Hepatic stellate cell (primary cell): ENCODE measurements around the gene CDKN1A.
"Not testable (repeated sequence)": the region's sequence is repeated elsewhere in the genome, so short reads cannot be mapped to it uniquely, and the experiment has no call there.

Source experiments
- DNase-seq: peaks from one replicate; pipeline ENCODE4 v3.0.0; 2011; ENCODE audit warnings: low spot score

CDKN1A gene

DNA sequence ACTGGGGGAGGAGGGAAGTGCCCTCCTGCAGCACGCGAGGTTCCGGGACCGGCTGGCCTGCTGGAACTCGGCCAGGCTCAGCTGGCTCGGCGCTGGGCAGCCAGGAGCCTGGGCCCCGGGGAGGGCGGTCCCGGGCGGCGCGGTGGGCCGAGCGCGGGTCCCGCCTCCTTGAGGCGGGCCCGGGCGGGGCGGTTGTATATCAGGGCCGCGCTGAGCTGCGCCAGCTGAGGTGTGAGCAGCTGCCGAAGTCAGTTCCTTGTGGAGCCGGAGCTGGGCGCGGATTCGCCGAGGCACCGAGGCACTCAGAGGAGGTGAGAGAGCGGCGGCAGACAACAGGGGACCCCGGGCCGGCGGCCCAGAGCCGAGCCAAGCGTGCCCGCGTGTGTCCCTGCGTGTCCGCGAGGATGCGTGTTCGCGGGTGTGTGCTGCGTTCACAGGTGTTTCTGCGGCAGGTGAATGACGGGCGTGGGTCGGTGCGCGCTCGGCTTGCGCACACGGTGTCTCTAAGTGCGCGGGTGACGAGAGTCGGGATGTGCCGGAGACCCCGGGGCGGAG, at the start of gene CDKN1A:
Gene CDKN1A, plus strand, starts transcription at position 227 of the 555 bp plus-strand sequence. CDS start 5,388 bp downstream, outside the sequence.
- DNase-seq: peak; percentile 87

DNA sequence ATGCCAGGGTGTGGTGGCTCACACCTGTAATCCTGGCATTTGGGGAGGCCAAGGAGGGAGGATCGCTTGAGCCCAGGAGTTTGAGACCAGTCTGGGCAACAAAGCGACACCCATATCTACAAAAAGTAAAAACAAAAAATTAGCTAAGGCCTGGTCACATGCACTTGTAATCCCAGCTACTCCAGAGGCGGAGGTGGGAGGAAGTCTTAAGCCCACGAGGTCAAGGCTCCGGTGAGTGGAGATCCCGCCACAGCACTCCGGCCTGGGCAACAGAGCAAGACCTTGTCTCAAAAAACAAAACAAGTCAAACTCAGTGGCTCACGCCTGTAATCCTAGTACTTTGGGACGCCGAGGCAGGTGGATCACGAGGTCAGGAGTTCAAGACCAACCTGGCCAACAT, 48.7 kb upstream of the CDKN1A start:
- DNase-seq: no peak

DNA sequence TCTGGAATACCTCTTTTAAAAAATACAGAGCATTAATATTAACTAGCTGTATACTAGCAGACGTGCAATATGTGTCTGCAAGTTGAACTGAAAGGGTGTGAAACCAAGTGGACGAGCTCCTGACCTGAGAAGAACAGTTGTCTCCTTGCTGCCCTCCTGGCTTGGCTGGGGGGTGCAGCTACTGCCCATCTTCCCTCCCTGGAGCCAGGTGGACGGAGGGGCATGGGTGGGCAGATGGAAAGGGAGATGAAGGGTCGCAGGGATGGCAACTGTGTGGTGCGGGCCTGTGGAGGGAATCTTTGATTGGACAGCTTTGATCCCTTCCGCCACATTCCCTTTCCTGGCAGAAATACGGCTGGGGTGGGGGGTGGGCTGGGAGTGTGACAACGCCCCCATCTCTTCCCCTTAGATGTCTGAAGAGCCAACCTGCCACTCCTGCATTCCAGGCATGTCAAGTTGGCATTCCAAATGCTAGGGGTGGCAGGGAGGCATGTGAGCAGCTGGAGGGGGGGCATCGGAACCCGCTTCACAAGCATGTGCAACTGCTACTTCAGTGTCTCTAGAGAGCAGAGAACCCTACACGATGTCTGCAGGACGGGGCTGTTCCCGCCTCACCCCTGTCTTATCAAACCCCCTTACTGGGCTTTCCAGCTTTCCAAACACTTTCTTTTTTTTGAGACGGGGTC, 47.0 kb upstream of the CDKN1A start:
- no peak for DNase-seq

DNA sequence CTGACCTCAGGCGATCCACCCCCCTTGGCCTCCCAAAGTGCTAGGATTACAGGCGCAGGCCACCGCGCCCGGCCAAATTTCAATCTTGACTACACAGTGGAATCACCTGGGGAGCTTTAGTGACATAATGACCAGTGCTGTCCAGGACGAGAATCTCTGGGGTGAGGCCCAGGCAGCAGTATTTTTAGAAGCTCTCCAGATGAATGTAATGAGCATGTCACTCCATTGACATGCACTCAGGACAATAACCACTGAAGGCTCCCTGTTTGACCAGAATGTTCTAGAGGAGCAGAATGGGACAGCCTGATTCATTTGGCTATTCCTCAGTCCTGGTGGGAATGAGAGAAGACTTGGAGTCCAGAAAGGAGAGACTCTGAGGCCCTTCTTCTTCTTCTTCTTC, 45.1 kb upstream of the CDKN1A start:
- no peak for DNase-seq

DNA sequence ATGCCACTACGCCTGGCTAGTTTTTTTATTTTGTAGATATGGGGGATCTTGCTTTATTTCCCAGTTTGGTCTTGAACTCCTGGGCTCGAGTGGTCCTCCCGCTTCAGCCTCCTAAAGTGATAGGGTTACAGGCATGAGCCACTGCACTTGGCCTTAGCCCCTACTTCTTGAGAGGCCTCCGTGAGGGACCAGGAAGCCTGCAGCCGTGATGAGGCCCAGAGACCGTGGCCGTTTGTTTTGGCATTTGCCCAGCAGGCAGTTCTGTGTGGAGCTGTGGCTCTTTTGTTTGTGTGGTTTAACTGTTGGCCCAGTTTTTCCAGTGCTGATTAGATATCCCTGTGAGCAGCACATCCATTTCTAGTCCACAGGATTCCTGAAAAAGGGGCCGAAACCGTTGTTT, 44.6 kb upstream of the CDKN1A start:
- DNase-seq: peak; percentile 91

GRCh38 chr6:36634317-36635108, 44.0 kb upstream of the CDKN1A start:
- no peak for DNase-seq

- DNase-seq: no peak
Measured at GRCh38 chr6:36636283-36636682, 42.2 kb upstream of the CDKN1A start.

DNA sequence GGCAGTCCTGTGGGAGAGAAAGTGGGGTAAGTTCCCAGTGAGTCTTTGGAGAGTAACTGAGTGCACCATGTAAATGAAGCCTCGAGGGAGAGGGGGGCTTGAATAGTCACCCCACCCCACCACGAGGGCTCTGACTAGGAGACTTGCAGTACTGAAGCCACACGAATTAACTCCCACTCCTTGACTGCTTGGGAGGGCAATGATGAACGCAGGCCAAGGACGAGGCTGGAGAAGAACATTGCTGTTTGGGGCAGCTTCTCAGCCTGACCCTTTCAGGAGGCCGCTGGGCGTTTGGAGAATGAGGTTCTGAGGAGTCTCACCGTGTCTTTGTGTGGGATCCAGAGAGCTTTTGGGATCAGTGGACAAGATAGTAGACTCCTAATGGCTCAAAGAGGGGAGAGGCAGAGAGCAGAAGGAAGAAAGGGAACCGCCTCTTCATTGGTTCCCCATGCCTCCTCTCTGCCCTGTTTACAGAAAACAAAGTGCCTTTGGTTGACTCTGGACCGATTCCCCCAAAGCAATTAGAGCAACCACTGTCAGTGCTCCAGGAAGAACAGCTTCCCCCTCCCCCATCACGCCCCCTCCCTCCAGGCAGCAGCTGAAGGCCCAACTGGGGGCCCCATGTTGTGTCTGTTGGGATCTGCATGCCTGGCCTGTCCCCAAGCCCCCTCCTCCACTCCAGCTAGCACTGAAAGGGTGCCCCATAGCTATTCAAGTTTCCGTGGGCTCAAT, 41.7 kb upstream of the CDKN1A start:
- DNase-seq: no peak

GRCh38 chr6:36638579-36638978, 39.9 kb upstream of the CDKN1A start:
- DNase-seq: no peak

GRCh38 chr6:36639171-36639808, 39.2 kb upstream of the CDKN1A start:
- DNase-seq: no peak

DNA sequence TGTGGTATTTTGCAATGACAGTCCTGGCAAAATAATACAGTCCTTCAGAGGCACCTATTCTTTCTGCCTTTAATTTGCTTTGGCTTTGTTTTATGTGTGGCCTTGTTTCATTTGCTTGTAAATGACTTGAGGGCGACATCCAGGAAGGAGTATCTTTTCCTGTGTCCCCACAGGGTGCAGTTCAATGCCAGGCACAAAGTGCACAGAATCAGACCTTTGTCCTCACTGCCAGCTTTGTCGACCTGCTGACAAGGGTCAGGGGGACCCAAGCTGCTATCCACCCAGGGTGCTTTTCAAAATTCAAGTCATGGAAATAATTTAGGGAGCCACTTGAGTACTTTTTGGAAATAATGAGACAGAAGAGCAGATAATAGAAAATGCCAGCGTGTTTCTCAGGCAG, 37.0 kb upstream of the CDKN1A start:
- no peak for DNase-seq

- peak; percentile 82 for DNase-seq
Measured at GRCh38 chr6:36642913-36643817, 35.3 kb upstream of the CDKN1A start.

- no peak for DNase-seq
Measured at GRCh38 chr6:36643977-36644376, 34.5 kb upstream of the CDKN1A start.

GRCh38 chr6:36649086-36649485, 29.4 kb upstream of the CDKN1A start:
- no peak for DNase-seq

DNA sequence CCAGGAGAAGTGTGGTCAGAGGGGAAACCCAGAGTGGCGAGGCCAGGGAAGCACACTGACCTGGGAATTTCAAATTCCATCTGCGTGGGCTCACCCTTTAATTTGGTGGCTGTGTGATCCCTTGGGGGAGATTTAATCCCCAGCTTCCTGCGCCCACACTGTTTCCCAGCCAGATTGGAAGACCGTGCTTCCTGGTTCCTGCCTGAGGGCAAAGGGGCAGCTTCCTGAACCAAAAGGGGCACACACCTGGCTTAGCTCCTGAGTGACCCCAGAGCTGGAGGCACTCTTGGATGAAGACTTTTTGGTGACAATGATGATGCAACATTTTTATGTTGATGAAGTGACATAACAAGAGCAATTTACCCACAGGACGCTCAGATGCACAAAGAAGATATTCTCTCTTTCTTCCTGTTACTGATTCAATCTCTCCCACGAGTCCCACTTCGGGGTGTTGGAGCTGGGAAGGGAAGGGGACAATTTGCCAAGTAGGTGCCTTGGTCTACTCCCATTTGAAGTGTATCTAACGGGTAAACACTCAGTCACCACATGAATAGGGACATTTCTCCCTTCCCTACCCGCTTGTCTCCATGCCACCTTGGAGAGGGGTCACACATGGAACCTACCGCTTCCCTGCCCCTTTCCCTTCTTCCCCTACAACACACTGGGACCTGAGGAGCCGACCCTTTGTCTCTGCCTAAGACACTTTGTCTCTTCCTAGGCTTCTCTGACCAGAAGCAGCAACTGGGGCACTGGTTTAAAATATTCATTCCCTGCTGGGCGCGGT, 28.6 kb upstream of the CDKN1A start:
- no peak for DNase-seq

GRCh38 chr6:36650848-36651478, 27.6 kb upstream of the CDKN1A start:
- no peak for DNase-seq

DNA sequence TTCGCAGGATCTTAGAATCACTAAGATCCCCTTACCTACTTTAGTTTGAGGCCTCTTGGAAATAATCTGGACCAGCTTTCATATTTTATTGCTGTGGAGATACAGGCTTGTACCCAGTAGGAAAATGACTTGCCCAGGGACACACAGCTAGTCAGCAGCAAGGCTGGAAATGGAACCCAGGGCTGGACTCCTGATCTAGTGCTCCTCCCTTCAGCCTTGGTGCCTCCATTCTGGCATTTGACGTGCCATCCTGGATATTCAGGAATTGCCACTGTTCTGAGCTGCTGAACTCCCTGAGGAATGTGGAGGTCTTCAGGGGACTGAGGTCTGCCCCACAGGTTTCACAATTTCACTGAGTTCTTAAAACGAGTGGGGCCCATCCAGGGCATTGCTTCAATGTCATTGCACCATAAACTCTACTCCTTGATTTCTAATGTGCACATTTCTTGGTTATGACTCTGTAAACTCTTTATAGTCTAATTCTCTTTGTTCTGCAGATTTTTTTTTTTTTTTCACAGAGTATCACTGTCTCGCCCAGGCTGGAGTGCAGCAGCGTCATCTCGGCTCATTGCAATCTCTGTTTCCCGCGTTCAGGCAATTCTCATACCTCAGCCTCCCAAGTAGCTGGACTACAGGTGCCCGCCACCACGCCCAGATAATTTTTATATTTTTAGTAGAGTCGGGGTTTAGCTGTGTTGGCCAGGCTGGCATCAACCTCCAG, 26.7 kb upstream of the CDKN1A start:
- no peak for DNase-seq

- DNase-seq: not testable (repeated sequence)
Measured at GRCh38 chr6:36654469-36654868, 24.0 kb upstream of the CDKN1A start.
